ENCODE measurements around the gene CCS. TPM values are rescaled to one million over a fixed set of nuclear protein-coding genes. Genes with fewer than 3 reads are reported as not detected.
A peak's percentile ranks its signal among the peaks of the same experiment; 100 is the strongest.

Gene CCS
- total RNA-seq, 6 experiments from 2014 or later = 22.6 to 54.2 (median 34.3) TPM

- no peaks in the 10 kb centered on the region for H3K27me3 ChIP-seq
- H3K9me3 ChIP-seq = no peaks in the 10 kb centered on the region
- TF ChIP-seq, protein P1, sequence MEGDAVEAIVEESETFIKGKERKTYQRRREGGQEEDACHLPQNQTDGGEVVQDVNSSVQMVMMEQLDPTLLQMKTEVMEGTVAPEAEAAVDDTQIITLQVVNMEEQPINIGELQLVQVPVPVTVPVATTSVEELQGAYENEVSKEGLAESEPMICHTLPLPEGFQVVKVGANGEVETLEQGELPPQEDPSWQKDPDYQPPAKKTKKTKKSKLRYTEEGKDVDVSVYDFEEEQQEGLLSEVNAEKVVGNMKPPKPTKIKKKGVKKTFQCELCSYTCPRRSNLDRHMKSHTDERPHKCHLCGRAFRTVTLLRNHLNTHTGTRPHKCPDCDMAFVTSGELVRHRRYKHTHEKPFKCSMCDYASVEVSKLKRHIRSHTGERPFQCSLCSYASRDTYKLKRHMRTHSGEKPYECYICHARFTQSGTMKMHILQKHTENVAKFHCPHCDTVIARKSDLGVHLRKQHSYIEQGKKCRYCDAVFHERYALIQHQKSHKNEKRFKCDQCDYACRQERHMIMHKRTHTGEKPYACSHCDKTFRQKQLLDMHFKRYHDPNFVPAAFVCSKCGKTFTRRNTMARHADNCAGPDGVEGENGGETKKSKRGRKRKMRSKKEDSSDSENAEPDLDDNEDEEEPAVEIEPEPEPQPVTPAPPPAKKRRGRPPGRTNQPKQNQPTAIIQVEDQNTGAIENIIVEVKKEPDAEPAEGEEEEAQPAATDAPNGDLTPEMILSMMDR (IDR thresholded peaks at IDR 0.05) = no peak
- no peak for TF ChIP-seq POLR2A (IDR thresholded peaks at IDR 0.05)
- peak overlapping the region in 1 of 3 donors; percentile 16 for H3K27ac ChIP-seq
- peaks cover 0 to 66% (median 20%) of the 10 kb centered on the region in 4 donors for H3K4me1 ChIP-seq
- intact Hi-C loops (cut with DNase I) = no loop called here
- H3K36me3 ChIP-seq = peaks cover 0 to 7% (median under 1%) of the 10 kb centered on the region in 4 donors
- peak overlapping the region; percentile 76 to 96 (median 77) for H3K4me3 ChIP-seq
- ATAC-seq (no peak), DNase-seq (no peak)
- WGBS (ENCODE audit: insufficient coverage, low coverage, low lambda C conversion rate, missing lambda C conversion rate) = 14% methylated on average over 3 of the region's 4 CpGs
Measured at GRCh38 chr11:66619080-66619554, 26.1 kb downstream of the CCS start.

DNA sequence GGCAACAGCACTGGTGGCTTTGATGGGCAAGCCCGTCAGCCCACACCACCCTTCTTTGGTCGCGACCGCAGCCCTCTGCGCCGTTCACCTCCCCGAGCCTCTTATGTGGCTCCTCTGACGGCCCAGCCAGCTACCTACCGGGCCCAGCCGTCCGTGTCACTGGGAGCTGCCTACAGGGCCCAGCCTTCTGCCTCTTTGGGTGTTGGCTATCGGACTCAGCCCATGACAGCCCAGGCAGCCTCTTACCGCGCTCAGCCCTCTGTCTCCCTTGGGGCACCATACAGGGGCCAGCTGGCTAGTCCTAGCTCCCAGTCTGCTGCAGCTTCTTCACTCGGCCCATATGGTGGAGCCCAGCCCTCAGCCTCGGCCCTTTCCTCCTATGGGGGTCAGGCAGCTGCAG lies 31.5 kb downstream of the CCS start:
- DNase-seq (no peak), ATAC-seq (peak in 2 of 4 donors; percentile 18 to 25)
- WGBS (ENCODE audit: insufficient coverage, low coverage, low lambda C conversion rate, missing lambda C conversion rate) = 90% methylated on average over 9 of the region's 16 CpGs
- H3K4me1 ChIP-seq = peaks cover 0 to 35% (median 14%) of the 10 kb centered on the region in 4 donors
- H3K27me3 ChIP-seq = no peaks in the 10 kb centered on the region
- no peaks in the 10 kb centered on the region for H3K9me3 ChIP-seq
- H3K27ac ChIP-seq = no peak overlapping the region
- intact Hi-C loops (cut with DNase I) = no loop called here
- H3K36me3 ChIP-seq = peaks cover 12 to 55% (median 34%) of the 10 kb centered on the region in 4 donors
- TF ChIP-seq POLR2A (IDR thresholded peaks at IDR 0.05) = no peak
- TF ChIP-seq, protein P1 (IDR thresholded peaks at IDR 0.05) = no peak
- no peak overlapping the region for H3K4me3 ChIP-seq

- Histone ChIP-seq H3K27me3 (no peaks in the 10 kb centered on the region), H3K36me3 (peaks cover 12 to 62% (median 36%) of the 10 kb centered on the region in 4 donors), H3K4me3 (no peak overlapping the region), H3K9me3 (no peaks in the 10 kb centered on the region), H3K4me1 (peaks cover 0 to 29% (median 11%) of the 10 kb centered on the region in 4 donors), H3K27ac (no peak overlapping the region)
- intact Hi-C loops (cut with DNase I) = no loop called here
- ATAC-seq (peak in 1 of 4 donors; percentile 4), DNase-seq (no peak)
- no CpG with 5 or more reads among the region's 26 CpGs for WGBS (ENCODE audit: insufficient coverage, low coverage, low lambda C conversion rate, missing lambda C conversion rate)
- TF ChIP-seq, protein P1 (IDR thresholded peaks at IDR 0.05) = no peak
- no peak for TF ChIP-seq POLR2A (IDR thresholded peaks at IDR 0.05)
Measured at GRCh38 chr11:66625041-66625751, 32.2 kb downstream of the CCS start.

- TF ChIP-seq, protein P1 (IDR thresholded peaks at IDR 0.05) = no peak
- no peak for TF ChIP-seq POLR2A (IDR thresholded peaks at IDR 0.05)
- peaks cover 12 to 65% (median 39%) of the 10 kb centered on the region in 4 donors for H3K36me3 ChIP-seq
- H3K4me1 ChIP-seq = peaks cover 0 to 27% (median 9%) of the 10 kb centered on the region in 4 donors
- H3K9me3 ChIP-seq = no peaks in the 10 kb centered on the region
- no peak overlapping the region for H3K27ac ChIP-seq
- 91% methylated on average over 6 of the region's 9 CpGs for WGBS (ENCODE audit: insufficient coverage, low coverage, low lambda C conversion rate, missing lambda C conversion rate)
- intact Hi-C loops (cut with DNase I) = no loop called here
- no peak overlapping the region for H3K4me3 ChIP-seq
- ATAC-seq (peak in 1 of 4 donors; percentile 5), DNase-seq (no peak)
- H3K27me3 ChIP-seq = no peaks in the 10 kb centered on the region
Measured at GRCh38 chr11:66625752-66626149, 32.8 kb downstream of the CCS start.

Data from right lobe of liver (tissue), 6 donors.